ENCODE measurements around the gene CD44. TPM values are rescaled to one million over a fixed set of nuclear protein-coding genes. Genes with fewer than 3 reads are reported as not detected.

Gene CD44
- total and polyA plus RNA-seq, 10 of the 15 experiments (the other 5 are each of a cell fraction or from before 2014, with no cell fraction given) = 57.1 to 293 (median 120) TPM

DNA sequence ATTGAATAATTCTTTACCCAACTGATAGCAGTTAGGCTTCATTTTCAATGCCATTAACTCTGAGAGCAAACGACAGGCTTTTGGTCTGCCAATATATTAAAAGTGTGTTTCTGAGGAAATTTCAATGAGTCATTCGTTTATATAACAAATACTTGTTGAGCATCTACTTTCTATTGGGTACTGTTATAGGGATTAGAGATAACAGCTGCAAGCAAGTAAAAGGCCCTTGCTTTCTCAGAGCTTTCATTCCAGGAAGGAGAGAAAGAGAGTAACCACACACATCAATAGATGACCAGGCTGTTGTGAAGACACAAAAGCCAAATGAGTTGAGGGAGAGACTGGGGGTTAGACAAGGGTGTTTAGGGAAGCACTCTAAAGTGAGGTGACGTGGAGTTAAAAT, 35.7 kb downstream of the CD44 start (continued):
- TF ChIP-seq BRCA1 (IDR thresholded peaks at IDR 0.05; ENCODE audit: low read depth, low read length) (no peak), MXI1 (IDR thresholded peaks at IDR 0.05; ENCODE audit: low read depth, low read length) (no peak), NFXL1 (IDR thresholded peaks at IDR 0.05; ENCODE audit: borderline replicate concordance) (no peak), TCF3 (IDR thresholded peaks at IDR 0.05; ENCODE audit: borderline replicate concordance, insufficient read depth, low read depth, low read length) (no peak), FOXK2 (IDR thresholded peaks at IDR 0.05) (no peak), HDAC2 (IDR thresholded peaks at IDR 0.05) (no peak), NFIC (IDR thresholded peaks at IDR 0.05; ENCODE audit: low read depth, low read length) (no peak)
- TF ChIP-seq, protein P1, sequence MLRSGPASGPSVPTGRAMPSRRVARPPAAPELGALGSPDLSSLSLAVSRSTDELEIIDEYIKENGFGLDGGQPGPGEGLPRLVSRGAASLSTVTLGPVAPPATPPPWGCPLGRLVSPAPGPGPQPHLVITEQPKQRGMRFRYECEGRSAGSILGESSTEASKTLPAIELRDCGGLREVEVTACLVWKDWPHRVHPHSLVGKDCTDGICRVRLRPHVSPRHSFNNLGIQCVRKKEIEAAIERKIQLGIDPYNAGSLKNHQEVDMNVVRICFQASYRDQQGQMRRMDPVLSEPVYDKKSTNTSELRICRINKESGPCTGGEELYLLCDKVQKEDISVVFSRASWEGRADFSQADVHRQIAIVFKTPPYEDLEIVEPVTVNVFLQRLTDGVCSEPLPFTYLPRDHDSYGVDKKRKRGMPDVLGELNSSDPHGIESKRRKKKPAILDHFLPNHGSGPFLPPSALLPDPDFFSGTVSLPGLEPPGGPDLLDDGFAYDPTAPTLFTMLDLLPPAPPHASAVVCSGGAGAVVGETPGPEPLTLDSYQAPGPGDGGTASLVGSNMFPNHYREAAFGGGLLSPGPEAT (IDR thresholded peaks at IDR 0.05; ENCODE audit: low read depth) = no peak

DNA sequence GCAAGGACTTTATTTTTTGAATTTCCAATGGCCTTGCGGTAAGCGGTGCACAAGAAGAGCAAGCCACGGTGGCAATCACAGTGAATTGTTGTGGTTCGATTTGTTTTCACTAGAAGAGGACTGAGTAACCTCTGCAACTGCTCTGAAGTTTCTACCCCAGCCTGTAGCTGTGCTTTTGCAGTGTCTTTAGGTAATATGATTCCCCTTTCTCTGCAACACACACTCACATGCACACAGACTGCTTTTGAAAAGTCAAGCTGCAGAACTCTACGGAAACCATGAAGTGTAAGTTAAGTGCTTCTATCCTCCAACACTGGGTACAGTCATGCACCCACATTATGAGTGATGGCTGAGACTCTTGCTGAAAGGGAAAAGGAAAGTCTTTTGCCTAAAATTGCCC, 38.4 kb downstream of the CD44 start:
- ChIA-PET POLR2A (no interaction called here), RAD21 (ENCODE audit: unreplicated experiment) (interaction anchor here (0.9 to 6.8 kb wide), 3 partner anchors 12 to 177 kb away, joined by 3 to 56 read pairs (median 3); no protein-coding TSS in a partner anchor), SMC1A (ENCODE audit: uncharacterized antibody, unreplicated experiment) (interaction anchor here (0.8 to 19.2 kb wide), 4 partner anchors 9 to 40 kb away, joined by 3 to 260 read pairs (median 3); no protein-coding TSS in a partner anchor), CTCF (interaction anchor here (0.6 to 1.0 kb wide), 2 partner anchors 22 to 252 kb away, joined by 3 read pairs; no protein-coding TSS in a partner anchor)
- Histone ChIP-seq H3K9me3 (replicated peaks; ENCODE audit: control insufficient read depth, insufficient read depth, low read length) (no peaks in the 10 kb centered on the region), H3K4me2 (ENCODE audit: control insufficient read depth, insufficient read depth) (no peak overlapping the region), H3K36me3 (ENCODE audit: control insufficient read depth in 2 of 2, insufficient read depth in 2 of 2, low read length in 1 of 2) (peaks cover 12 to 15% of the 10 kb centered on the region in 2 experiments; a peak in 3 of 4 replicates), H2AFZ (ENCODE audit: control insufficient read depth, low read depth, low read length) (no peak overlapping the region), H3K27ac (ENCODE audit: control insufficient read depth, insufficient read depth) (no peak overlapping the region), H4K20me1 (ENCODE audit: control insufficient read depth, insufficient read depth) (no peaks in the 10 kb centered on the region), H3K4me1 (ENCODE audit: control insufficient read depth, insufficient read depth, low read length) (peaks cover 28% of the 10 kb centered on the region), H3K9ac (ENCODE audit: control insufficient read depth, insufficient read depth, low read length) (no peak overlapping the region), H3K79me2 (ENCODE audit: control insufficient read depth, insufficient read depth, low read length) (peaks cover 8% of the 10 kb centered on the region), H3K4me3 (no peak overlapping the region), H3K27me3 (replicated peaks in 1 of 2; ENCODE audit: control insufficient read depth in 2 of 2, insufficient read depth in 2 of 2, low read length in 1 of 2) (no peaks in the 10 kb centered on the region)
- ATAC-seq (no peak), DNase-seq (ENCODE audit: low read depth, low spot score) (no peak), FAIRE-seq (no peak)
- WGBS (ENCODE audit: insufficient coverage, insufficient replicate concordance, low lambda C conversion rate, missing lambda C conversion rate) = 97% methylated on average over 5 of the region's 5 CpGs
- in situ Hi-C loops (cut with MboI) = no loop called here
- TF ChIP-seq MEF2B (IDR thresholded peaks at IDR 0.05; ENCODE audit: partially characterized antibody, poor library complexity, severe bottlenecking) (no peak), IRF4 (IDR thresholded peaks at IDR 0.05; ENCODE audit: low read depth, low read length) (no peak), BHLHE40 (IDR thresholded peaks at IDR 0.05; ENCODE audit: borderline replicate concordance in 1 of 2, low read depth in 2 of 2, low read length in 1 of 2) (no peak), BMI1 (IDR thresholded peaks at IDR 0.05; ENCODE audit: borderline replicate concordance) (no peak), ELK1 (IDR thresholded peaks at IDR 0.05; ENCODE audit: low read depth, low read length) (no peak), ATF3 (IDR thresholded peaks at IDR 0.05; ENCODE audit: borderline replicate concordance, extremely low read depth, low read depth, low read length) (no peak), BACH1 (IDR thresholded peaks at IDR 0.05; ENCODE audit: borderline replicate concordance) (no peak), NBN (IDR thresholded peaks at IDR 0.05) (no peak), SIX5 (IDR thresholded peaks at IDR 0.05; ENCODE audit: low read depth, low read length, severe bottlenecking) (no peak)
- TF ChIP-seq, protein P2, sequence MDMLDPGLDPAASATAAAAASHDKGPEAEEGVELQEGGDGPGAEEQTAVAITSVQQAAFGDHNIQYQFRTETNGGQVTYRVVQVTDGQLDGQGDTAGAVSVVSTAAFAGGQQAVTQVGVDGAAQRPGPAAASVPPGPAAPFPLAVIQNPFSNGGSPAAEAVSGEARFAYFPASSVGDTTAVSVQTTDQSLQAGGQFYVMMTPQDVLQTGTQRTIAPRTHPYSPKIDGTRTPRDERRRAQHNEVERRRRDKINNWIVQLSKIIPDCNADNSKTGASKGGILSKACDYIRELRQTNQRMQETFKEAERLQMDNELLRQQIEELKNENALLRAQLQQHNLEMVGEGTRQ (IDR thresholded peaks at IDR 0.05; ENCODE audit: borderline replicate concordance, low read depth, low read length) = no peak
- TF ChIP-seq, protein P3, sequence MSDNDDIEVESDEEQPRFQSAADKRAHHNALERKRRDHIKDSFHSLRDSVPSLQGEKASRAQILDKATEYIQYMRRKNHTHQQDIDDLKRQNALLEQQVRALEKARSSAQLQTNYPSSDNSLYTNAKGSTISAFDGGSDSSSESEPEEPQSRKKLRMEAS (IDR thresholded peaks at IDR 0.05; ENCODE audit: low read depth, low read length) = no peak
- no TSS peak for BruUV-seq (replicated peaks)
- intact Hi-C loops (cut with micrococcal nuclease; ENCODE audit: unreplicated experiment) = no loop called here

All from GM12878 (cell line).